ENCODE results near the gene RNASEH2B. TPM values are rescaled to one million over a fixed set of nuclear protein-coding genes. Genes with fewer than 3 reads are reported as not detected.

RNASEH2B gene
- polyA plus RNA-seq, 4 donors, result 19.7 to 43.1 (median 33.8) TPM

GRCh38 chr13:51004111-51004865 lies 94.7 kb downstream of the RNASEH2B start:
- no peaks in the 10 kb centered on the region for H3K36me3 ChIP-seq (ENCODE audit: control insufficient read depth in 3 of 3, insufficient read depth in 2 of 3, low read depth in 1 of 3, low read length in 3 of 3)
- H3K9me3 ChIP-seq (ENCODE audit: control insufficient read depth in 2 of 2, insufficient read depth in 1 of 2, low read depth in 1 of 2, low read length in 1 of 2), result no peaks in the 10 kb centered on the region
- no peak overlapping the region for H3K27ac ChIP-seq (ENCODE audit: low read depth in 1 of 3, low read length in 2 of 3)
- H3K4me3 ChIP-seq (ENCODE audit: low read depth in 1 of 3, low read length in 3 of 3), result no peak overlapping the region
- WGBS, 3 donors, result 80 to 88% (median 81%) methylated on average over 18 of the region's 18 CpGs
- FAIRE-seq, result no peak
- no peak for DNase-seq
- peaks cover 0 to 37% (median 0%) of the 10 kb centered on the region in 3 donors for H3K4me1 ChIP-seq (ENCODE audit: control insufficient read depth in 3 of 3, insufficient read depth in 2 of 3, low read depth in 1 of 3, low read length in 2 of 3)
- H3K27me3 ChIP-seq (ENCODE audit: control insufficient read depth in 3 of 3, insufficient read depth in 3 of 3, low read length in 3 of 3), result no peaks in the 10 kb centered on the region

DNA sequence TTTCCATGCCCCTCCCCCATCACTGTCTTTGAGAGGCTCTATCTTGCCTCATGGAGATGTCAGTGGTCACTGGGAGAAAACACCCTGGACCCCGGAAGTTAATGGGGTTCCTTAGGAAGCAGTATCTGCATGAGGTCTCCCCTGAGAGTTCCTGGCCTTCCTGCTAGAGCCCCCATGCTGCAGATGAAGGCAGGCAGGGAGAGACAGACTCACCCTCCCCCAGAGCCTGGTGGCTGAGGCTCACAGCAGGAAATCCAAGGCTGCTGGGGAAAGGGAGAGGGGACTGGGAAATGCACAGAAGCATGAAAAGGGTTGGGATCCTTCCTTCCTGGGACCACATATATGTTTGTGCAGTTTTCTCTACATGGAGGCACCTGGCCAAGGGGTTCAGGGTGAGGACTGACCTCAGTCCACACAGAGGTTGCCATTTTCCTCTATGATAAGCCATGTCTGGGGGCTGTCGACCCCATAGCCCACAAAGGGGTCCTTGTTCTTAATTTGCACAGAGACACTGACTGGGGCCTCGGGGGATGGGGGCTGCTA lies 95.4 kb downstream of the RNASEH2B start:
- H3K4me3 ChIP-seq (ENCODE audit: low read depth in 1 of 3, low read length in 3 of 3), result no peak overlapping the region
- H3K4me1 ChIP-seq (ENCODE audit: control insufficient read depth in 3 of 3, insufficient read depth in 2 of 3, low read depth in 1 of 3, low read length in 2 of 3), result peaks cover 0 to 37% (median 0%) of the 10 kb centered on the region in 3 donors
- H3K27me3 ChIP-seq (ENCODE audit: control insufficient read depth in 3 of 3, insufficient read depth in 3 of 3, low read length in 3 of 3), result no peaks in the 10 kb centered on the region
- FAIRE-seq (no peak), DNase-seq (no peak)
- WGBS, 3 donors, result 74 to 76% (median 75%) methylated on average over 3 of the region's 3 CpGs
- no peaks in the 10 kb centered on the region for H3K36me3 ChIP-seq (ENCODE audit: control insufficient read depth in 3 of 3, insufficient read depth in 2 of 3, low read depth in 1 of 3, low read length in 3 of 3)
- no peak overlapping the region for H3K27ac ChIP-seq (ENCODE audit: low read depth in 1 of 3, low read length in 2 of 3)
- no peaks in the 10 kb centered on the region for H3K9me3 ChIP-seq (ENCODE audit: control insufficient read depth in 2 of 2, insufficient read depth in 1 of 2, low read depth in 1 of 2, low read length in 1 of 2)

DNA sequence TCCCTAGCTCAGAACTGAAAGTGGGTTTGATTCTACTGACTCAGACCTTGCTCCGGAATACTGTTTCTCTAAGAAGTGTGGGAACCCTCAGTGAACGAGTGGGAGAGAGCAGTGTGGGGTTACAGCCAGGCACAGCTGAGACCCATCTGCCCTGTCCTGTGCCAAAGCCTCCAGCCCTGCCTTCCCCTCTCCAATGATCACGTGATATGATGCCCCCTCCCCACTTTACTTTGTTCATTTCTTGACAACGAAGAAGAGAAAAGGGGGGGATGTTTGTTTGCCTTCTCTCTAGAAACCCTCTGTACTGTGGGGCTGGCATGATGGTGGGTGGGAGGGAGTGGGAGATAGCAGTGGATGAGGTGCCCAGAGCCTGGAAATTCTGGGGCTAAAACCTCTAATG lies 96.0 kb downstream of the RNASEH2B start:
- H3K4me1 ChIP-seq (ENCODE audit: control insufficient read depth in 3 of 3, insufficient read depth in 2 of 3, low read depth in 1 of 3, low read length in 2 of 3), result peaks cover 0 to 32% (median 0%) of the 10 kb centered on the region in 3 donors

More for the DNA sequence above, 96.0 kb downstream of the RNASEH2B start:
- Histone ChIP-seq H3K27me3 (ENCODE audit: control insufficient read depth in 3 of 3, insufficient read depth in 3 of 3, low read length in 3 of 3) (no peaks in the 10 kb centered on the region), H3K4me3 (ENCODE audit: low read depth in 1 of 3, low read length in 3 of 3) (no peak overlapping the region), H3K27ac (ENCODE audit: low read depth in 1 of 3, low read length in 2 of 3) (peak overlapping the region in 2 of 3 donors; percentile 0 to 92), H3K36me3 (ENCODE audit: control insufficient read depth in 3 of 3, insufficient read depth in 2 of 3, low read depth in 1 of 3, low read length in 3 of 3) (no peaks in the 10 kb centered on the region), H3K9me3 (ENCODE audit: control insufficient read depth in 2 of 2, insufficient read depth in 1 of 2, low read depth in 1 of 2, low read length in 1 of 2) (no peaks in the 10 kb centered on the region)
- 58 to 69% (median 59%) methylated on average over 4 of the region's 4 CpGs for WGBS, 3 donors
- FAIRE-seq (no peak), DNase-seq (no peak)

Other genes starting within 250 kb of the RNASEH2B start
- gene DLEU7, start 66.1 kb upstream of the RNASEH2B start, polyA plus RNA-seq, result under 1 TPM in 3 of 4 donors, not detected in 1; 0.18 to 0.53 (median 0.27) TPM
- not detected for gene C13orf42, start 201.5 kb downstream of the RNASEH2B start, polyA plus RNA-seq